Measurements from ENCODE around the gene ZNF236. TPM values are rescaled to one million over a fixed set of nuclear protein-coding genes. Genes with fewer than 3 reads are reported as not detected.

The ZNF236 gene
- total and polyA plus RNA-seq, 2 donors (not counting 1 experiment from before 2014, with no cell fraction given), result 8.9 to 39.5 TPM

DNA sequence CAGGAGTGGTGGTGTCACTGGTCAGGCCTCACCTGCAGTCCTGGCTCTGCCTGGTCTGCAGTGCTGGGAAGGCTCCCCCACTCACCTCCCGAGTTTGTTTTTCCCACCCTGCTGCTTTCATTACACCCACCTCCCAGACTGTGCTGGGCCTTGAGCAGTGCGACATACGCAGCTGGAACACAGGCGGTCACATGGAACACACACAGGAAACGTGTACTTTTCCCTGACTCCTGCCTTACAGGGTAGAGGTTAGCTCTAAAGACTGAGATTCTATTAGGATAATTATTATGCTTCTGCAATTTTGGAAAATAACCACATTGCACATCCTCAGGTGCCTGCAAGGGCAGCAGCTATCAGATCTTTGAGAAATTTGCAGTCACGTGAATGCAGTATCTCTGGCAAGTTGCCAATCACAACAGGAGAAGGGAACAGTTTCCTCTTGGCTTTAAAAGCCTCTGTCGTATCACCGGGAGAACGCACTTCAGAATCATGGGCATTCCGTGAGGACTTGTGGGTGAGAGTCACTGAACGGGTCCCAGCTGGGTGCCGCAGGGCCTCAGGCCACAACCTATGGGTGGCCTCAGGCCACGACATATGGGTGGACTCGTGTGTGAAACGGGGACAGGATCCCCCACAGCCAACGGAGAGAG lies 136.5 kb downstream of the ZNF236 start:
- H3K4me2 ChIP-seq (replicated peaks; ENCODE audit: low read depth, low read length, poor library complexity, severe bottlenecking), result no peak overlapping the region
- H3K9me3 ChIP-seq (ENCODE audit: control extremely low read depth in 1 of 3, control insufficient read depth in 2 of 3, insufficient read depth in 1 of 3, low read length in 2 of 3), result no peaks in the 10 kb centered on the region
- no peaks in the 10 kb centered on the region for H3K9me3 Mint-ChIP-seq (ENCODE audit: insufficient read depth)
- H3K4me1 Mint-ChIP-seq, result peaks cover 33% of the 10 kb centered on the region
- H3K27ac Mint-ChIP-seq, result peak overlapping the region; percentile 32
- 88% methylated on average over 16 of the region's 16 CpGs for WGBS (ENCODE audit: insufficient coverage)
- no peaks in the 10 kb centered on the region for H3K27me3 Mint-ChIP-seq
- ChIA-PET POLR2A (interaction anchor here (1.7 kb wide), 1 partner anchor 18 kb away, joined by 5 read pairs; no protein-coding TSS in a partner anchor), CTCF (interaction anchor here (0.8 to 15.9 kb wide), 3 partner anchors 21 to 252 kb away, joined by 3 to 287 read pairs (median 3); no protein-coding TSS in a partner anchor)
- H3K36me3 ChIP-seq (replicated peaks in 1 of 2; ENCODE audit: control extremely low read depth in 1 of 2, control insufficient read depth in 1 of 2, extremely low read depth in 1 of 2, insufficient read depth in 2 of 2, low read length in 1 of 2), result peaks cover 0 to 43% of the 10 kb centered on the region in 2 experiments
- peaks cover 25 to 27% of the 10 kb centered on the region in 2 donors for H3K4me1 ChIP-seq (ENCODE audit: control insufficient read depth in 2 of 2, insufficient read depth in 2 of 2, low read length in 2 of 2)
- H3K4me3 ChIP-seq (ENCODE audit: control extremely low read depth in 1 of 5, extremely low read depth in 1 of 5, insufficient read depth in 1 of 5, low read depth in 2 of 5, low read length in 4 of 5), result no peak overlapping the region
- H3K4me3 Mint-ChIP-seq, result no peak overlapping the region
- H3K27ac ChIP-seq (ENCODE audit: low read length in 2 of 2), result no peak overlapping the region
- ATAC-seq (ENCODE audit: low read depth), result no peak
- peaks cover 6% of the 10 kb centered on the region for H3K79me2 ChIP-seq (ENCODE audit: control insufficient read depth, insufficient read depth, low read length)
- no peak overlapping the region for H2AFZ ChIP-seq (ENCODE audit: insufficient read depth, low read depth, low read length, poor library complexity, severe bottlenecking)
- no peak for DNase-seq
- H3K27me3 ChIP-seq (replicated peaks in 1 of 4; ENCODE audit: control extremely low read depth in 1 of 4, control insufficient read depth in 3 of 4, insufficient read depth in 4 of 4, low read length in 3 of 4), result no peaks in the 10 kb centered on the region
- H3K9ac ChIP-seq (ENCODE audit: low read length), result no peak overlapping the region
- no peak for TF ChIP-seq EZH2 (IDR thresholded peaks at IDR 0.05; ENCODE audit: borderline replicate concordance, insufficient read depth, low read depth, low read length, poor library complexity, severe bottlenecking)
- TF ChIP-seq, protein P1, sequence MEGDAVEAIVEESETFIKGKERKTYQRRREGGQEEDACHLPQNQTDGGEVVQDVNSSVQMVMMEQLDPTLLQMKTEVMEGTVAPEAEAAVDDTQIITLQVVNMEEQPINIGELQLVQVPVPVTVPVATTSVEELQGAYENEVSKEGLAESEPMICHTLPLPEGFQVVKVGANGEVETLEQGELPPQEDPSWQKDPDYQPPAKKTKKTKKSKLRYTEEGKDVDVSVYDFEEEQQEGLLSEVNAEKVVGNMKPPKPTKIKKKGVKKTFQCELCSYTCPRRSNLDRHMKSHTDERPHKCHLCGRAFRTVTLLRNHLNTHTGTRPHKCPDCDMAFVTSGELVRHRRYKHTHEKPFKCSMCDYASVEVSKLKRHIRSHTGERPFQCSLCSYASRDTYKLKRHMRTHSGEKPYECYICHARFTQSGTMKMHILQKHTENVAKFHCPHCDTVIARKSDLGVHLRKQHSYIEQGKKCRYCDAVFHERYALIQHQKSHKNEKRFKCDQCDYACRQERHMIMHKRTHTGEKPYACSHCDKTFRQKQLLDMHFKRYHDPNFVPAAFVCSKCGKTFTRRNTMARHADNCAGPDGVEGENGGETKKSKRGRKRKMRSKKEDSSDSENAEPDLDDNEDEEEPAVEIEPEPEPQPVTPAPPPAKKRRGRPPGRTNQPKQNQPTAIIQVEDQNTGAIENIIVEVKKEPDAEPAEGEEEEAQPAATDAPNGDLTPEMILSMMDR (IDR thresholded peaks at IDR 0.05), result no peak
- H4K20me1 ChIP-seq (ENCODE audit: control insufficient read depth, insufficient read depth, low read length, poor library complexity, severe bottlenecking), result no peaks in the 10 kb centered on the region
- intact Hi-C loops (cut with micrococcal nuclease), result no loop called here

DNA sequence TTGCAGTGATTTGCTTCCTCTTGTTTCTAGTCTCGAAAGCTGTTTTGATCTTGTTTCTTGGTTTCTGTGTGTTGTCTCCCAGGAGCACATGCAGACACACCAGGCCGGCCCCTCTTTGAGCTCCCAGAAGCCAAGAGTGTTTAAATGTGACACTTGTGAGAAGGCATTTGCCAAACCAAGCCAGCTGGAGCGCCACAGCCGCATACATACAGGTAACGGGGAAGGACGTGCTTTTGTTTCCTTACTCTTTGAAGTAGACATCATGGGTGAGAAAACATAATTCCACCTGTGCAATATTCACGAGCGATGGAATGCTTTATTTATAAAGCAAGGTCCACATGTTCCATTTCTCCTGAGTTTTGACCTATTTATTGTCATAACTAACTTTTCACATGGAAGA lies 137.2 kb downstream of the ZNF236 start:
- Mint-ChIP-seq H3K4me3 (no peak overlapping the region), H3K27me3 (no peaks in the 10 kb centered on the region), H3K9me3 (ENCODE audit: insufficient read depth) (no peaks in the 10 kb centered on the region), H3K4me1 (peaks cover 37% of the 10 kb centered on the region), H3K27ac (peak overlapping the region; percentile 69)
- peaks cover 6% of the 10 kb centered on the region for H3K79me2 ChIP-seq (ENCODE audit: control insufficient read depth, insufficient read depth, low read length)
- no peak overlapping the region for H3K27ac ChIP-seq (ENCODE audit: low read length in 2 of 2)
- no peaks in the 10 kb centered on the region for H3K9me3 ChIP-seq (ENCODE audit: control extremely low read depth in 1 of 3, control insufficient read depth in 2 of 3, insufficient read depth in 1 of 3, low read length in 2 of 3)
- ChIA-PET CTCF (interaction anchor here (0.7 to 15.9 kb wide), 5 partner anchors 20 to 251 kb away, joined by 3 to 287 read pairs (median 3); no protein-coding TSS in a partner anchor), POLR2A (no interaction called here)
- no peak overlapping the region for H3K9ac ChIP-seq (ENCODE audit: low read length)
- H3K36me3 ChIP-seq (replicated peaks in 1 of 2; ENCODE audit: control extremely low read depth in 1 of 2, control insufficient read depth in 1 of 2, extremely low read depth in 1 of 2, insufficient read depth in 2 of 2, low read length in 1 of 2), result peaks cover 0 to 38% of the 10 kb centered on the region in 2 experiments
- intact Hi-C loops (cut with micrococcal nuclease), result loop anchor here (10.0 kb wide), 1 partner anchor 465 kb away; the partner anchor contains the start of gene ZNF516
- H3K4me3 ChIP-seq (ENCODE audit: control extremely low read depth in 1 of 5, extremely low read depth in 1 of 5, insufficient read depth in 1 of 5, low read depth in 2 of 5, low read length in 4 of 5), result no peak overlapping the region
- peaks cover 33 to 34% of the 10 kb centered on the region in 2 donors for H3K4me1 ChIP-seq (ENCODE audit: control insufficient read depth in 2 of 2, insufficient read depth in 2 of 2, low read length in 2 of 2)
- DNase-seq (no peak), ATAC-seq (ENCODE audit: low read depth) (no peak)
- no peaks in the 10 kb centered on the region for H4K20me1 ChIP-seq (ENCODE audit: control insufficient read depth, insufficient read depth, low read length, poor library complexity, severe bottlenecking)
- 97% methylated on average over 7 of the region's 8 CpGs for WGBS (ENCODE audit: insufficient coverage)
- H2AFZ ChIP-seq (ENCODE audit: insufficient read depth, low read depth, low read length, poor library complexity, severe bottlenecking), result no peak overlapping the region
- H3K4me2 ChIP-seq (replicated peaks; ENCODE audit: low read depth, low read length, poor library complexity, severe bottlenecking), result no peak overlapping the region
- TF ChIP-seq, protein P1 (IDR thresholded peaks at IDR 0.05), result no peak
- TF ChIP-seq EZH2 (IDR thresholded peaks at IDR 0.05; ENCODE audit: borderline replicate concordance, insufficient read depth, low read depth, low read length, poor library complexity, severe bottlenecking), result no peak
- H3K27me3 ChIP-seq (replicated peaks in 1 of 4; ENCODE audit: control extremely low read depth in 1 of 4, control insufficient read depth in 3 of 4, insufficient read depth in 4 of 4, low read length in 3 of 4), result no peaks in the 10 kb centered on the region
